Measurements from ENCODE around the gene MUC22. TPM values are rescaled to one million over a fixed set of nuclear protein-coding genes. Genes with fewer than 3 reads are reported as not detected.

The MUC22 gene
- total and polyA plus RNA-seq, 10 of the 15 experiments (the other 5 are each of a cell fraction or from before 2014, with no cell fraction given), result under 0.01 to 0.09 (median 0.04) TPM; not detected in 4

- no peak for TF ChIP-seq PRDM15 (CRISPR knock-in tag; IDR thresholded peaks at IDR 0.05)
- no peak for TF ChIP-seq YBX1 (IDR thresholded peaks at IDR 0.05)
Measured at GRCh38 chr6:30970946-30971345, 39.3 kb upstream of the MUC22 start (continued).

- no peak for FAIRE-seq
- 48% methylated on average over 4 of the region's 4 CpGs for WGBS (ENCODE audit: insufficient coverage, insufficient replicate concordance, low lambda C conversion rate, missing lambda C conversion rate)
- H3K4me1 ChIP-seq (ENCODE audit: control insufficient read depth, insufficient read depth, low read length), result no peaks in the 10 kb centered on the region
- H3K36me3 ChIP-seq (ENCODE audit: control insufficient read depth in 2 of 2, insufficient read depth in 2 of 2, low read length in 1 of 2), result no peaks in the 10 kb centered on the region
- in situ Hi-C loops (cut with MboI), result no loop called here
- ChIA-PET RAD21 (ENCODE audit: unreplicated experiment) (no interaction called here), SMC1A (ENCODE audit: uncharacterized antibody, unreplicated experiment) (no interaction called here), POLR2A (no interaction called here), CTCF (no interaction called here)
- no peaks in the 10 kb centered on the region for H3K9me3 ChIP-seq (replicated peaks; ENCODE audit: control insufficient read depth, insufficient read depth, low read length)
- H3K79me2 ChIP-seq (ENCODE audit: control insufficient read depth, insufficient read depth, low read length), result no peaks in the 10 kb centered on the region
- H3K27me3 ChIP-seq (replicated peaks in 1 of 2; ENCODE audit: control insufficient read depth in 2 of 2, insufficient read depth in 2 of 2, low read length in 1 of 2), result no peaks in the 10 kb centered on the region; a peak in 1 of 4 replicates
- DNase-seq (ENCODE audit: low read depth, low spot score), result no peak
- no peaks in the 10 kb centered on the region for H4K20me1 ChIP-seq (ENCODE audit: control insufficient read depth, insufficient read depth)
- H3K27ac ChIP-seq (ENCODE audit: control insufficient read depth, insufficient read depth), result no peak overlapping the region
- BruUV-seq (replicated peaks), result no TSS peak
- ATAC-seq, result no peak
- no peak overlapping the region for H3K4me2 ChIP-seq (ENCODE audit: control insufficient read depth, insufficient read depth)
- intact Hi-C loops (cut with micrococcal nuclease; ENCODE audit: unreplicated experiment), result no loop called here
- no peak overlapping the region for H3K4me3 ChIP-seq
- H3K9ac ChIP-seq (ENCODE audit: control insufficient read depth, insufficient read depth, low read length), result no peak overlapping the region
- no peak overlapping the region for H2AFZ ChIP-seq (ENCODE audit: control insufficient read depth, low read depth, low read length)
- TF ChIP-seq SMAD5 (IDR thresholded peaks at IDR 0.05; ENCODE audit: low read depth) (no peak), POLR2A (IDR thresholded peaks at IDR 0.05; ENCODE audit: low read depth, low read length) (no peak), RELA (IDR thresholded peaks at IDR 0.05; ENCODE audit: borderline replicate concordance, partially characterized antibody) (no peak), KLF5 (IDR thresholded peaks at IDR 0.05; ENCODE audit: partially characterized antibody) (no peak), NFYB (IDR thresholded peaks at IDR 0.05; ENCODE audit: insufficient read depth, low read depth, low read length) (no peak), JUND (IDR thresholded peaks at IDR 0.05; ENCODE audit: low read depth, low read length) (no peak), ASH2L (IDR thresholded peaks at IDR 0.05; ENCODE audit: borderline replicate concordance, low read depth) (no peak)
- TF ChIP-seq, protein P1, sequence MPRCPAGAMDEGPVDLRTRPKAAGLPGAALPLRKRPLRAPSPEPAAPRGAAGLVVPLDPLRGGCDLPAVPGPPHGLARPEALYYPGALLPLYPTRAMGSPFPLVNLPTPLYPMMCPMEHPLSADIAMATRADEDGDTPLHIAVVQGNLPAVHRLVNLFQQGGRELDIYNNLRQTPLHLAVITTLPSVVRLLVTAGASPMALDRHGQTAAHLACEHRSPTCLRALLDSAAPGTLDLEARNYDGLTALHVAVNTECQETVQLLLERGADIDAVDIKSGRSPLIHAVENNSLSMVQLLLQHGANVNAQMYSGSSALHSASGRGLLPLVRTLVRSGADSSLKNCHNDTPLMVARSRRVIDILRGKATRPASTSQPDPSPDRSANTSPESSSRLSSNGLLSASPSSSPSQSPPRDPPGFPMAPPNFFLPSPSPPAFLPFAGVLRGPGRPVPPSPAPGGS (IDR thresholded peaks at IDR 0.05; ENCODE audit: borderline replicate concordance, insufficient read depth, low read depth, low read length, poor library complexity, severe bottlenecking), result no peak
- TF ChIP-seq, protein P2, sequence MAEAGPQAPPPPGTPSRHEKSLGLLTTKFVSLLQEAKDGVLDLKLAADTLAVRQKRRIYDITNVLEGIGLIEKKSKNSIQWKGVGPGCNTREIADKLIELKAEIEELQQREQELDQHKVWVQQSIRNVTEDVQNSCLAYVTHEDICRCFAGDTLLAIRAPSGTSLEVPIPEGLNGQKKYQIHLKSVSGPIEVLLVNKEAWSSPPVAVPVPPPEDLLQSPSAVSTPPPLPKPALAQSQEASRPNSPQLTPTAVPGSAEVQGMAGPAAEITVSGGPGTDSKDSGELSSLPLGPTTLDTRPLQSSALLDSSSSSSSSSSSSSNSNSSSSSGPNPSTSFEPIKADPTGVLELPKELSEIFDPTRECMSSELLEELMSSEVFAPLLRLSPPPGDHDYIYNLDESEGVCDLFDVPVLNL (IDR thresholded peaks at IDR 0.05; ENCODE audit: low read depth, low read length), result no peak
- TF ChIP-seq, protein P3, sequence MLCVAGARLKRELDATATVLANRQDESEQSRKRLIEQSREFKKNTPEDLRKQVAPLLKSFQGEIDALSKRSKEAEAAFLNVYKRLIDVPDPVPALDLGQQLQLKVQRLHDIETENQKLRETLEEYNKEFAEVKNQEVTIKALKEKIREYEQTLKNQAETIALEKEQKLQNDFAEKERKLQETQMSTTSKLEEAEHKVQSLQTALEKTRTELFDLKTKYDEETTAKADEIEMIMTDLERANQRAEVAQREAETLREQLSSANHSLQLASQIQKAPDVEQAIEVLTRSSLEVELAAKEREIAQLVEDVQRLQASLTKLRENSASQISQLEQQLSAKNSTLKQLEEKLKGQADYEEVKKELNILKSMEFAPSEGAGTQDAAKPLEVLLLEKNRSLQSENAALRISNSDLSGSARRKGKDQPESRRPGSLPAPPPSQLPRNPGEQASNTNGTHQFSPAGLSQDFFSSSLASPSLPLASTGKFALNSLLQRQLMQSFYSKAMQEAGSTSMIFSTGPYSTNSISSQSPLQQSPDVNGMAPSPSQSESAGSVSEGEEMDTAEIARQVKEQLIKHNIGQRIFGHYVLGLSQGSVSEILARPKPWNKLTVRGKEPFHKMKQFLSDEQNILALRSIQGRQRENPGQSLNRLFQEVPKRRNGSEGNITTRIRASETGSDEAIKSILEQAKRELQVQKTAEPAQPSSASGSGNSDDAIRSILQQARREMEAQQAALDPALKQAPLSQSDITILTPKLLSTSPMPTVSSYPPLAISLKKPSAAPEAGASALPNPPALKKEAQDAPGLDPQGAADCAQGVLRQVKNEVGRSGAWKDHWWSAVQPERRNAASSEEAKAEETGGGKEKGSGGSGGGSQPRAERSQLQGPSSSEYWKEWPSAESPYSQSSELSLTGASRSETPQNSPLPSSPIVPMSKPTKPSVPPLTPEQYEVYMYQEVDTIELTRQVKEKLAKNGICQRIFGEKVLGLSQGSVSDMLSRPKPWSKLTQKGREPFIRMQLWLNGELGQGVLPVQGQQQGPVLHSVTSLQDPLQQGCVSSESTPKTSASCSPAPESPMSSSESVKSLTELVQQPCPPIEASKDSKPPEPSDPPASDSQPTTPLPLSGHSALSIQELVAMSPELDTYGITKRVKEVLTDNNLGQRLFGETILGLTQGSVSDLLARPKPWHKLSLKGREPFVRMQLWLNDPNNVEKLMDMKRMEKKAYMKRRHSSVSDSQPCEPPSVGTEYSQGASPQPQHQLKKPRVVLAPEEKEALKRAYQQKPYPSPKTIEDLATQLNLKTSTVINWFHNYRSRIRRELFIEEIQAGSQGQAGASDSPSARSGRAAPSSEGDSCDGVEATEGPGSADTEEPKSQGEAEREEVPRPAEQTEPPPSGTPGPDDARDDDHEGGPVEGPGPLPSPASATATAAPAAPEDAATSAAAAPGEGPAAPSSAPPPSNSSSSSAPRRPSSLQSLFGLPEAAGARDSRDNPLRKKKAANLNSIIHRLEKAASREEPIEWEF (IDR thresholded peaks at IDR 0.05; ENCODE audit: insufficient replicate concordance, low read depth, low read length), result no peak
Measured at GRCh38 chr6:30972816-30973215, 37.5 kb upstream of the MUC22 start.

Data from GM12878 (cell line).